MCF 10A (cell line): ENCODE measurements around the gene G3BP2. TPM values are rescaled to one million over a fixed set of nuclear protein-coding genes. Genes with fewer than 3 reads are reported as not detected.

ENCODE experiments used
- BruUV-seq: library from RNA; stranded (reverse); fragments of 400-500 nt; replicated peaks from 2 replicates; lab custom pipeline; 2021; lab: Mats Ljungman, UMichigan
- CTCF ChIA-PET: fragments of 300-600 bp; sonication (Branson Sonifier 250); formaldehyde crosslinking; extraction: SDS; loops from one replicate; lab custom pipeline; 2021; ENCODE audit warnings: antibody characterized with exemption, inconsistent platforms; lab: Yijun Ruan, JAX
- POLR2A ChIA-PET: fragments of 300-600, 350-650 bp; sonication (Branson Sonifier 250); formaldehyde crosslinking; extraction: SDS; loops from one replicate; lab custom pipeline; 2020; ENCODE audit warnings: antibody characterized with exemption, inconsistent platforms; lab: Yijun Ruan, JAX
- DNase-seq: peaks from one replicate; pipeline ENCODE4 v3.0.0-alpha.2; 2018; ENCODE audit not compliant: unreplicated experiment
- H3K27ac Mint-ChIP-seq: one replicate; pipeline ENCODE4 v1.8.0; 2022; ENCODE audit warnings: mild to moderate bottlenecking, low read depth, mixed read lengths; ENCODE audit not compliant: unreplicated experiment
- H3K27me3 Mint-ChIP-seq: one replicate; pipeline ENCODE4 v1.8.0; 2022; ENCODE audit warnings: mixed read lengths; ENCODE audit not compliant: insufficient read depth, unreplicated experiment
- H3K36me3 Mint-ChIP-seq: one replicate; pipeline ENCODE4 v1.8.0; 2022; ENCODE audit warnings: mild to moderate bottlenecking, moderate library complexity, mixed read lengths; ENCODE audit not compliant: insufficient read depth, unreplicated experiment
- H3K4me1 Mint-ChIP-seq: one replicate; pipeline ENCODE4 v1.8.0; 2022; ENCODE audit warnings: mixed read lengths; ENCODE audit not compliant: insufficient read depth, unreplicated experiment
- H3K4me3 Mint-ChIP-seq: one replicate; pipeline ENCODE4 v1.8.0; 2022; ENCODE audit warnings: mild to moderate bottlenecking, moderate library complexity, mixed read lengths; ENCODE audit not compliant: unreplicated experiment
- H3K9me3 Mint-ChIP-seq: one replicate; pipeline ENCODE4 v1.8.0; 2022; ENCODE audit warnings: mixed read lengths; ENCODE audit not compliant: unreplicated experiment
- intact Hi-C: fragments of 100-400 bp; cut with micrococcal nuclease; formaldehyde crosslinking; loops from 2 replicates; pipeline ENCODE4 v1.14.1; 2022
- total RNA-seq: library from RNA; stranded (reverse); gene quantifications from 2 replicates; pipeline ENCODE4 v1.2.3, GENCODE V29; 2022
- TF ChIP-seq, protein P1 (sequence below): fragments of 200-600 bp; IDR thresholded peaks from one replicate; pipeline ENCODE4 v1.8.0; 2022; ENCODE audit warnings: antibody characterized with exemption, mild to moderate bottlenecking; ENCODE audit not compliant: unreplicated experiment

G3BP2 gene
- total RNA-seq, 1 experiment from 2014 or later: 179 TPM

DNA sequence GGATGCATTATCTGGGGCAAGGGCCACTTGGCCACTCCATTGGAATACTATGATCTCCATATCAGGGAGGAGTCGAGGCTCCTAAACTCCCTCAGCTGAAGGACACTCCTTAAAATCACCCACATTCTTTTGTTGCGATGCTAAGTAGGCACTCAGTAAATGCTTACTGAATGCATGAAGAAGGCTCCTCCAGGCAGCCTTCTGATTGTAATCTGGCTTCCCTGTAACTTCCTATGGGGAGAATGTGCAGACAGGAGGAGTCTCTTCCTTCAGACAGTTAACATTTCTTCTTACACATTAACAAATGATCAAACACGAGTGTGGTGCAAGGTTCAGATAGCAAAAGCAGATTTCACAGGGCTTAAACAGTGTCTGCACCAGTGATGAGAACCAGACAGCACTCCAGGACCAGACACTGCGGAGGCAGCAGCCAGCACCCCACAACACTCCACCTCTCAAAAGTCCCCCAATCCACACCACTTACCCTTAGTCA lies 29.8 kb upstream of the G3BP2 start:
- H3K9me3 Mint-ChIP-seq: no peaks in the 10 kb centered on the region
- no peaks in the 10 kb centered on the region for H3K27me3 Mint-ChIP-seq
- intact Hi-C loops: no loop called here
- no peak overlapping the region for H3K27ac Mint-ChIP-seq
- H3K36me3 Mint-ChIP-seq: peaks cover 11% of the 10 kb centered on the region
- no peaks in the 10 kb centered on the region for H3K4me1 Mint-ChIP-seq
- POLR2A ChIA-PET: no interaction called here
- H3K4me3 Mint-ChIP-seq: no peak overlapping the region
- BruUV-seq: no TSS peak
- TF ChIP-seq, protein P1, sequence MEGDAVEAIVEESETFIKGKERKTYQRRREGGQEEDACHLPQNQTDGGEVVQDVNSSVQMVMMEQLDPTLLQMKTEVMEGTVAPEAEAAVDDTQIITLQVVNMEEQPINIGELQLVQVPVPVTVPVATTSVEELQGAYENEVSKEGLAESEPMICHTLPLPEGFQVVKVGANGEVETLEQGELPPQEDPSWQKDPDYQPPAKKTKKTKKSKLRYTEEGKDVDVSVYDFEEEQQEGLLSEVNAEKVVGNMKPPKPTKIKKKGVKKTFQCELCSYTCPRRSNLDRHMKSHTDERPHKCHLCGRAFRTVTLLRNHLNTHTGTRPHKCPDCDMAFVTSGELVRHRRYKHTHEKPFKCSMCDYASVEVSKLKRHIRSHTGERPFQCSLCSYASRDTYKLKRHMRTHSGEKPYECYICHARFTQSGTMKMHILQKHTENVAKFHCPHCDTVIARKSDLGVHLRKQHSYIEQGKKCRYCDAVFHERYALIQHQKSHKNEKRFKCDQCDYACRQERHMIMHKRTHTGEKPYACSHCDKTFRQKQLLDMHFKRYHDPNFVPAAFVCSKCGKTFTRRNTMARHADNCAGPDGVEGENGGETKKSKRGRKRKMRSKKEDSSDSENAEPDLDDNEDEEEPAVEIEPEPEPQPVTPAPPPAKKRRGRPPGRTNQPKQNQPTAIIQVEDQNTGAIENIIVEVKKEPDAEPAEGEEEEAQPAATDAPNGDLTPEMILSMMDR: no peak
- CTCF ChIA-PET: no interaction called here
- DNase-seq: no peak

DNA sequence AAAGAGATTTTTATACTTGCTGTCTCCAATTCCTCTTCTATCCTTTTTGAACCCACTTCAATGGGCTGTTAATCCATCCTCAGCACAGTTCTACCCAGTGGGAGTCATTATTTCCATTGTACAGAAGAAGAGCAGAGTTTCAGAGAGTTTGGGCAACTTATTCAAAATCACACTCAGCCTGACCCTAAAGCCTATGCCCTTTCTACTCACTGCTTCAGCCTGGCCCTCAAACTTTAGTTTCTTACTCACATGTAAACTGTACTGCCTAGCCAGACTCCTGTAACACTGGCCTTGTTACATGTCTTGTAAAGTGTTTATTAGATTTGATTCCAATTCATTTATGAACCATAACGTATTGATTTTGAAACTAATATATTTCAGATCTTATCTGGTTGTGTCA lies 26.1 kb upstream of the G3BP2 start:
- POLR2A ChIA-PET: no interaction called here
- DNase-seq: no peak
- BruUV-seq: no TSS peak
- intact Hi-C loops: no loop called here
- no peak overlapping the region for H3K27ac Mint-ChIP-seq
- no peaks in the 10 kb centered on the region for H3K27me3 Mint-ChIP-seq
- H3K4me3 Mint-ChIP-seq: no peak overlapping the region
- CTCF ChIA-PET: no interaction called here
- no peaks in the 10 kb centered on the region for H3K36me3 Mint-ChIP-seq
- H3K9me3 Mint-ChIP-seq: no peaks in the 10 kb centered on the region
- TF ChIP-seq, protein P1: no peak
- no peaks in the 10 kb centered on the region for H3K4me1 Mint-ChIP-seq

DNA sequence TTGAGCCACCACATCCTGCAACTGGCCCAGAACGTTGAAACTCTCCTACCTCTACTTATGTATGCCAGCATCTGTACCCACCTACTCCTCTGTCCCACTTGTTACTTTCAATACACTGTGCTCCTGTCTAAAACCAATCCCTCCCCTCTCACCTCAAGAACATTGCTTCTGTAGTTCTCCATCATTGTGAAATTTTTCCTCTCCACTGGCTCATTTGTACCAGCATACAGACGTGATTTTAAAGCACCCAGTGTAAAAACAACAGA lies 25.7 kb upstream of the G3BP2 start:
- CTCF ChIA-PET: no interaction called here
- H3K4me3 Mint-ChIP-seq: no peak overlapping the region
- intact Hi-C loops: no loop called here

DNA sequence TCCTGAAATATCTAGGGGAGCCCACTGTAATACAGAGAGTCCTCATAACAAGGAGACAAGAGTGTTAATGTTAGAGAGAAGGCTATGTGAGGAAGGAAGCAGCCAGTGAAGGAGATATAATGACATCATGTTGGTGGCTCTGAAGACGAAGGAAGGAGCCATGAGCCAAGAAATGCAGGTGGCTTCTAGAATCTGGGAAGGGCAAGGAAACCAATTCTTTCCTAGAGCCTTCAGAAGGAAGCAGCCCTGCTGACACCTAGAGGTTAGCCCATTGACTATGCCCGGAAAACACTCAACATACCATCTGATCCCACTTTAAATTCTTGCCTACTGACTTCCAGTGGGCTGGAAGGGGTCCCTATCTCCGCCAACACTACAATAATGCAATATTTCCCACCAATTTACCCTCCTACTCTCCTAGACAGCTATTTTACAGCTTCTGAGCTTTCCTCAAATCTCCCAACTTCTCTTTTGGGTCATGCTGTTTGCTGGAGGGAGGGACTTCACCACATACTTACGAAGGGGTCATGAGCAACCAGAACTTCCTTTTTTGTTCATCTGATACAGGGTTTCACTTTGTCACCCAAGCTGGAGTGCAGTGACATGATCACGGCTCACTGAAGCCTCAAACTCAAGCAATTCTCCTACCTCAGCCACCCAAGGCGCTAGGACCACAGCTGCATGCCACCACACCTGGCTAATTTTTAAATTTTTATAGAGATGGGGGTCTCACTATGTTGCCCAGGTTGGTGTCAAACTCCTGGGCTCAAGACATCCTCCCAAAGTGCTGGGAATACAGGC lies 25.2 kb upstream of the G3BP2 start:
- peaks cover 7% of the 10 kb centered on the region for H3K36me3 Mint-ChIP-seq
- TF ChIP-seq, protein P1: no peak
- intact Hi-C loops: no loop called here
- H3K4me3 Mint-ChIP-seq: no peak overlapping the region
- no peak for DNase-seq
- H3K27ac Mint-ChIP-seq: no peak overlapping the region
- H3K9me3 Mint-ChIP-seq: no peaks in the 10 kb centered on the region
- H3K27me3 Mint-ChIP-seq: no peaks in the 10 kb centered on the region
- BruUV-seq: no TSS peak
- CTCF ChIA-PET: no interaction called here
- no peaks in the 10 kb centered on the region for H3K4me1 Mint-ChIP-seq
- POLR2A ChIA-PET: interaction anchor here (2.4 kb wide), 1 partner anchor 26 kb away, joined by 8 read pairs; the partner anchor contains the start of gene USO1

More for the DNA sequence above, 25.7 kb upstream of the G3BP2 start:
- Mint-ChIP-seq H3K4me1 (no peaks in the 10 kb centered on the region), H3K36me3 (peaks cover 3% of the 10 kb centered on the region), H3K27me3 (no peaks in the 10 kb centered on the region), H3K27ac (no peak overlapping the region), H3K9me3 (no peaks in the 10 kb centered on the region)
- DNase-seq: no peak
- TF ChIP-seq, protein P1: no peak
- no TSS peak for BruUV-seq
- POLR2A ChIA-PET: no interaction called here
